ENCODE data around the gene CKAP2L. TPM values are rescaled to one million over a fixed set of nuclear protein-coding genes. Genes with fewer than 3 reads are reported as not detected.

The CKAP2L gene
- polyA plus RNA-seq (ENCODE audit: insufficient read length) = 7.5 TPM

- peak; percentile 98 for DNase-seq
These were observed at the start of gene CKAP2L for GRCh38 chr2:112764071-112765044. TSS of gene CKAP2L (minus strand) at chr2:112764609. CDS start at chr2:112764598, 11 bp downstream.

- DNase-seq = no peak
These were observed 49.0 kb upstream of the CKAP2L start for GRCh38 chr2:112813280-112813966.

GRCh38 chr2:112812318-112813267 is 48.2 kb upstream of the CKAP2L start:
- DNase-seq = no peak

- peak; percentile 15 for DNase-seq
These were observed 47.5 kb upstream of the CKAP2L start for GRCh38 chr2:112811841-112812306.

- DNase-seq = no peak
These were observed 46.9 kb upstream of the CKAP2L start for GRCh38 chr2:112811276-112811831.

- DNase-seq = no peak
These were observed 44.7 kb upstream of the CKAP2L start for GRCh38 chr2:112809112-112809511.

- DNase-seq = no peak
These were observed 42.9 kb upstream of the CKAP2L start for GRCh38 chr2:112807233-112807807.

GRCh38 chr2:112805542-112805941 is 41.1 kb upstream of the CKAP2L start:
- DNase-seq = no peak

GRCh38 chr2:112803691-112804521 is 39.5 kb upstream of the CKAP2L start:
- no peak for DNase-seq

GRCh38 chr2:112800881-112801583 is 36.6 kb upstream of the CKAP2L start:
- DNase-seq = no peak

- no peak for DNase-seq
These were observed 34.9 kb upstream of the CKAP2L start for GRCh38 chr2:112798979-112799975.

GRCh38 chr2:112796486-112796885 is 32.1 kb upstream of the CKAP2L start:
- DNase-seq = no peak

GRCh38 chr2:112795774-112796173 is 31.4 kb upstream of the CKAP2L start:
- no peak for DNase-seq

GRCh38 chr2:112794841-112795240 is 30.4 kb upstream of the CKAP2L start:
- DNase-seq = no peak

GRCh38 chr2:112794131-112794733 is 29.8 kb upstream of the CKAP2L start:
- DNase-seq = no peak

GRCh38 chr2:112793449-112793978 is 29.1 kb upstream of the CKAP2L start:
- DNase-seq = no peak

- no peak for DNase-seq
These were observed 28.0 kb upstream of the CKAP2L start for GRCh38 chr2:112792419-112792818.

GRCh38 chr2:112791693-112792230 is 27.4 kb upstream of the CKAP2L start:
- DNase-seq = no peak
